Measurements from ENCODE around the gene TST.

- TF ChIP-seq CTCF (IDR thresholded peaks at IDR 0.05): no peak
- TF ChIP-seq EP300 (IDR thresholded peaks at IDR 0.05): no peak
These were observed 28.9 kb upstream of the TST start for GRCh38 chr22:37048133-37048532.

Data from tibial nerve (tissue), 4 donors.